Nephron progenitor cell (in vitro differentiated cells): ENCODE results near the gene NCBP1.
"Not testable (repeated sequence)": the region's sequence is repeated elsewhere in the genome, so short reads cannot be mapped to it uniquely, and the experiment has no call there.

Experiments used
- DNase-seq: peaks from one replicate; pipeline ENCODE4 v3.0.0; 2021
- H3K27ac Mint-ChIP-seq: 2 replicates; pipeline ENCODE4 v1.8.0; 2021; ENCODE audit warnings: mild to moderate bottlenecking, moderate library complexity, mixed read lengths
- H3K27me3 Mint-ChIP-seq: 2 replicates; pipeline ENCODE4 v1.8.0; 2021; ENCODE audit warnings: mild to moderate bottlenecking, low read depth, mixed read lengths; ENCODE audit not compliant: poor library complexity
- H3K36me3 Mint-ChIP-seq: 2 replicates; pipeline ENCODE4 v1.8.0; 2021; ENCODE audit warnings: low read depth, mixed read lengths
- H3K4me1 Mint-ChIP-seq: 2 replicates; pipeline ENCODE4 v1.8.0; 2021; ENCODE audit warnings: mixed read lengths
- H3K4me3 Mint-ChIP-seq: 2 replicates; pipeline ENCODE4 v1.8.0; 2021; ENCODE audit warnings: mild to moderate bottlenecking, moderate library complexity, mixed read lengths
- H3K9me3 Mint-ChIP-seq: 2 replicates; pipeline ENCODE4 v1.8.0; 2021; ENCODE audit warnings: mild to moderate bottlenecking, moderate library complexity, mixed read lengths
- TF ChIP-seq, protein P1 (sequence below): fragments of 200-600 bp; sonication (generic); IDR thresholded peaks from 2 replicates; pipeline ENCODE4 v1.5.0; 2021; ENCODE audit warnings: antibody characterized with exemption

The NCBP1 gene

DNA sequence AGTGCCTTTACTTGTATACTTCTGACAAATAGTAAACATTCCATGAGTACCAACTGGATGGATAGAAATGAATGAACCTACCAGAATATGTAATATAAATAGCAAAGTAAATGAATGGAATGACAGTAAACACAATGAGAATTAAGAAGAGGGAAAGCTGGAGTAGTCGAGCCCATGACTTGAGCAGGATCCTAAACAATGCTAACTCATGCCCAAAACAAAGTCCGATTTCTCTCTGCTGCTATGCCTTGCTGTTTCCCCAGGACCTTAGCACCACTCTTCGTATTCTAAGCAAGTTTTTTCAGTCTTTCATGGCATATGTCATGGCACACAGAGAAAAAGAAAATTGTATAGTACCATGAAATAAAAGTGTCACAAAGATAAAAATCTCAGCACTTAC lies 61.8 kb downstream of the NCBP1 start:
- Mint-ChIP-seq H3K4me3 (peak overlapping the region; percentile 92), H3K36me3 (peaks cover 12% of the 10 kb centered on the region), H3K4me1 (peaks cover 35% of the 10 kb centered on the region), H3K9me3 (no peaks in the 10 kb centered on the region), H3K27ac (no peak overlapping the region), H3K27me3 (peaks cover 26% of the 10 kb centered on the region)
- no peak for DNase-seq
- TF ChIP-seq, protein P1, sequence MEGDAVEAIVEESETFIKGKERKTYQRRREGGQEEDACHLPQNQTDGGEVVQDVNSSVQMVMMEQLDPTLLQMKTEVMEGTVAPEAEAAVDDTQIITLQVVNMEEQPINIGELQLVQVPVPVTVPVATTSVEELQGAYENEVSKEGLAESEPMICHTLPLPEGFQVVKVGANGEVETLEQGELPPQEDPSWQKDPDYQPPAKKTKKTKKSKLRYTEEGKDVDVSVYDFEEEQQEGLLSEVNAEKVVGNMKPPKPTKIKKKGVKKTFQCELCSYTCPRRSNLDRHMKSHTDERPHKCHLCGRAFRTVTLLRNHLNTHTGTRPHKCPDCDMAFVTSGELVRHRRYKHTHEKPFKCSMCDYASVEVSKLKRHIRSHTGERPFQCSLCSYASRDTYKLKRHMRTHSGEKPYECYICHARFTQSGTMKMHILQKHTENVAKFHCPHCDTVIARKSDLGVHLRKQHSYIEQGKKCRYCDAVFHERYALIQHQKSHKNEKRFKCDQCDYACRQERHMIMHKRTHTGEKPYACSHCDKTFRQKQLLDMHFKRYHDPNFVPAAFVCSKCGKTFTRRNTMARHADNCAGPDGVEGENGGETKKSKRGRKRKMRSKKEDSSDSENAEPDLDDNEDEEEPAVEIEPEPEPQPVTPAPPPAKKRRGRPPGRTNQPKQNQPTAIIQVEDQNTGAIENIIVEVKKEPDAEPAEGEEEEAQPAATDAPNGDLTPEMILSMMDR, result no peak

DNA sequence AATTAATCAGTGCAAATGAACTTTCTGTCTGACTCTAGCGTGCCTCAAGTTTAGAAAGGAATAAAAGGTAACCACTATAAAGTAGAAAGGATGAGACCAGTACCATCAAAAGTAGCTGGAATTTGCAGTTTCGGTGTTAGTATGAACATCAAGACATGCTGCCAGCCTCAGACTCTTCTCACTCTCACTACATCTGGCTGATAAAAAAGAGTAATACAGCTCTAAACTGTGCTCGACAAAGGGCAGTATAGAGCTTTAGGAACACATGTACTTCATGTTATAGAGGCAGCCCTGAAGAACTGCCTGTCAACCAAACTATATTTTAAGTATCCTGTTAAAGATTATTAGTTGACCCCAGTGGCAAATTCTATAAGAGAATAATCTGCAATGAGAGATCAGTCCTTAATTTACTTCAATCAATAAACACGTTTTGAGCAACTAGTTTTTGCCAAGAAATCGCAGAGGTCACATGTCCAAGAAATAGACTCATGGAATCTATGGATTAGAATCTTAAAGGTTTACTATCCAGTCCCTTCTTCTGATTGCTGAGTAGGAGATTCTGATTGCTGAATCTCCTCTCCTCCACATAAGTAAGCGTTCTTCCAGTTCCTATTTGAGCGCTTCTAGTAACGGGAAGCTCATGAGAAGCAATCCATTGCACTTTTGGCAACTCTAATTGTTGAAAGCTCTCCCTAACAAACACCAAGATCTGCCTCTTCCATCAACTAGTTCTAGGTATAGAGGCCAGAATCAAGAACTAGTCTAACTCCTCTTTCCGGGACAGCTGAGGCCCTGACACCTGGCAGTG lies 62.6 kb downstream of the NCBP1 start:
- no peaks in the 10 kb centered on the region for H3K9me3 Mint-ChIP-seq
- TF ChIP-seq, protein P1, result no peak
- H3K4me1 Mint-ChIP-seq, result peaks cover 35% of the 10 kb centered on the region
- H3K36me3 Mint-ChIP-seq, result peaks cover 6% of the 10 kb centered on the region
- H3K4me3 Mint-ChIP-seq, result peak overlapping the region; percentile 92
- no peak for DNase-seq
- peak overlapping the region; percentile 57 for H3K27ac Mint-ChIP-seq
- peaks cover 29% of the 10 kb centered on the region for H3K27me3 Mint-ChIP-seq

DNA sequence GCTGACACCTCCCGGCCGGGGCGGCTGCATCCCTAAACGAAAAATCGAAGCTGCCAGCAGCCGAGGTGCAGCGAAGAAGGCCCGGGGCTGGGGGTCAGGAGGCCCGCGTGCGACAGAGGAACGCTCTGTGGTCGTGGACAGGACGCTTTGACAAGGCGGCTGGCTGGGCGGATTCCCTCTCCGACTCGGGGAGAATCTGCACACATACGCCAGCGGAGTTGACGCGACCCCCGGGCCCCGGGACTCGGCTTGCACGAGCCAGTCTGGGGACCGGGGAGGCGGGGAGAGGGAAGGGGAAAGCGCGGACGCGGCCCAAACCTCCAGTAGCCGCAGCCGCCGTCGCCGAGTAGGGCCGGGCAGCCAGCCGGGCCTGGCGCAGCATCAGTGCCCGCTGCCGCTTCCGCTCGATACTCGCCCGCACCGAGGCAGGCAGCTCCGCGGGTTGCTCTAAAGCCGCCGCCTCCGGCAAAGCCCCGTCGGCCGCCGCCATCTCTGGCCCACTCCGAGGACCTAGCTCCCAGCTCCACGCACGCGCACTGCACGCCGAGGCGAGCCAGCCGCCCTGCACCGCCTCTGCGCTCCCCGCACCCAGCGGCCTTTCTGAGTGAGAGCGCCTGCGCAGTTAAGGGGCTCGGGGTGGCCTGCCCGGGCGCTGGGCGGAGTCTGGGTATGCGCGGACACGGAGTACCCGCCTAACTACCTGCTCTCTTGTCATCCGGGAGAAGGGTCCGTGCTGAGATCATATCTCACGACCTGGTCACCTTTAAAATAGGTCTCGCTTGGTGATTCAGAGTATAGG lies 63.4 kb downstream of the NCBP1 start, which contains the start of gene XPA:
XPA (minus strand) TSS at position 538 of the 799 bp plus-strand sequence; CDS start at position 490, 48 bp downstream.
- Mint-ChIP-seq H3K4me3 (peak within 1 kb of the TSS; percentile 92), H3K9me3 (no peaks in the 10 kb centered on the region), H3K36me3 (peaks cover 5% of the 10 kb centered on the region), H3K27ac (peak within 1 kb of the TSS; percentile 57), H3K27me3 (peaks cover 35% of the 10 kb centered on the region), H3K4me1 (peaks cover 35% of the 10 kb centered on the region)
- TF ChIP-seq, protein P1, result no peak
- peak; percentile 99 for DNase-seq

DNA sequence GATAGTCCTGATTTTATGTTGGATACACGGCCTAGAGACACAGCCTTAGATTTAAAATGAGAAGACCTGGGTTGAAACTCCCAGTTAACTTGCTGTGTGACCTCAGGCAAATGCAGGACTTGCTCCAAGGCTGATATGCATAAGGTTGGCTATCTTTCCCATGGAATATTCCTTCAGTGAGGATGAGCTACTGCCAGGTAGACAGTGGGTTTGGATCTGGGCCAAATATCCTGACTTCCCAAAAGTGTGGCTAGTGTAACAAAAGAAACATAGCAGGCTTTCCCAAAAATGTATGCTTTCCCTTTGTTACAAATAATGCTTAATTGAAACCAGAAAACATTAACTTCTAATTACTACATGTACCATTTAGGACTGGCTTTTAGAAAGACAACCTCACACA lies 64.2 kb downstream of the NCBP1 start:
- peaks cover 35% of the 10 kb centered on the region for H3K4me1 Mint-ChIP-seq
- no peak for DNase-seq
- H3K27me3 Mint-ChIP-seq, result peaks cover 37% of the 10 kb centered on the region
- no peaks in the 10 kb centered on the region for H3K9me3 Mint-ChIP-seq
- peak overlapping the region; percentile 92 for H3K4me3 Mint-ChIP-seq
- no peak overlapping the region for H3K27ac Mint-ChIP-seq
- TF ChIP-seq, protein P1, result no peak
- no peaks in the 10 kb centered on the region for H3K36me3 Mint-ChIP-seq

DNA sequence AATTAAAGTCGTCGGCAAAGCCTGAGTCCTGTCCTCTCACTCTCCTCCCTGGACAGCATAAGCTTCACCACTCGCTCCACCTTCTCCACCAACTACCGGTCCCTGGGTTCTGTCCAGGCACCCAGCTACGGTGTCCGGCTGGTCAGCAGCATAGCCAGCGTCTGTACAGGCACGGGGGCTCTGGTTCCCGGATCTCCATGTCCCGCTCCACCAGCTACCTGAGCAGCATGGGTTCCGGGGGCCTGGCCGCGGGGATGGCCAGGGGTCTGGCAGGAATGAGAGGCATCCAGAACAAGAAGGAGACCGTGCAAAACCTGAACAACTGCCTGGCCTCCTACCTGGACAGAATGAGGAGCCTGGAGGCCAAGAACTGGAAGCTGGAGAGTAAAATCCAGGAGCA lies 65.2 kb downstream of the NCBP1 start:
- H3K27ac Mint-ChIP-seq, result no peak overlapping the region
- TF ChIP-seq, protein P1, result no peak

DNA sequence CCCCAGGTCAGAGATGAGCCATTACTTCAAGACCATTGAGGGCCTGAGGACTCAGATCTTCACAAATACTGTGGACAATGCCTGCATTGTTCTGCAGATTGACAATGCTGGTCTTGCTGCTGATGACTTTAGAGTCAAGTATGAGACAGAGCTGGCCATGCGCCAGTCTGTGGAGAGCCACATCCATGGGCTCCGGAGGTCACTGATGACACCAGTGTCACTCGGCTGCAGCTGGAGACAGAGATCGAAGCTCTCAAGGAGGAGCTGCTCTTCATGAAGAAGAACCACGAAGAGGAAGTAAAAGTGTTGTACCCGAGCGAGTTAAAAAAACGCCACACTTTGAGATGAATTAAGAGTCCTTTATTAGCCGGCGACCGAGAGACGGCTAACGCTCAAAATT lies 65.7 kb downstream of the NCBP1 start:
- H3K36me3 Mint-ChIP-seq, H3K27ac Mint-ChIP-seq, H3K4me3 Mint-ChIP-seq, H3K9me3 Mint-ChIP-seq, DNase-seq: not testable (repeated sequence)
- H3K4me1 Mint-ChIP-seq, result peaks cover 29% of the 10 kb centered on the region
- peaks cover 37% of the 10 kb centered on the region for H3K27me3 Mint-ChIP-seq

More for the DNA sequence above, 65.2 kb downstream of the NCBP1 start:
- Mint-ChIP-seq H3K4me3 (no peak overlapping the region), H3K36me3 (no peaks in the 10 kb centered on the region), H3K27me3 (peaks cover 37% of the 10 kb centered on the region), H3K9me3 (no peaks in the 10 kb centered on the region), H3K4me1 (peaks cover 33% of the 10 kb centered on the region)
- DNase-seq, result no peak

DNA sequence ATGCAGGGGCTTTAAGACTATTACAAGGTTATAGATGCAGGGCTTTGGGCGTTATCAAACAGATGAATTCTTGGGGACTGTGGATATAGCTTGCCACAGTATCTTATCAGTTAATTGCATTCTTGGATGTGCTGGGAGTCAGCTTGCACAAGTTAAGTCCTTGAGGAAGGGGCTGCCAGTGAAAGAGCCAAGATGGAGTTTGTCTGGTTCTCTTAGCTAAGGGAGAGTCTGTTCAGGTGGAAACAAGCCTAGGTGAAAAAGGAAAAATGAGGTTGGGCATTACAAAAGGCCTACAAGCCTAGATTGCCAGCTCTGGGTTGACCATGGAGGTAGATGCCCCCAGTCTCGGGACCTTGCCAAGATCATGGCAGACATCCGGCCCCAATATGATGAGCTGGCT lies 66.2 kb downstream of the NCBP1 start:
- H3K4me1 Mint-ChIP-seq, result peaks cover 24% of the 10 kb centered on the region
- not testable (repeated sequence) for H3K9me3 Mint-ChIP-seq, DNase-seq, H3K36me3 Mint-ChIP-seq, H3K27ac Mint-ChIP-seq, H3K4me3 Mint-ChIP-seq
- peaks cover 37% of the 10 kb centered on the region for H3K27me3 Mint-ChIP-seq
